ENCODE data around the gene CD53. TPM values are rescaled to one million over a fixed set of nuclear protein-coding genes. Genes with fewer than 3 reads are reported as not detected.

Gene CD53
- total RNA-seq, 4 donors from 2014 or later: 2.2 to 7.5 (median 6.0) TPM

DNA sequence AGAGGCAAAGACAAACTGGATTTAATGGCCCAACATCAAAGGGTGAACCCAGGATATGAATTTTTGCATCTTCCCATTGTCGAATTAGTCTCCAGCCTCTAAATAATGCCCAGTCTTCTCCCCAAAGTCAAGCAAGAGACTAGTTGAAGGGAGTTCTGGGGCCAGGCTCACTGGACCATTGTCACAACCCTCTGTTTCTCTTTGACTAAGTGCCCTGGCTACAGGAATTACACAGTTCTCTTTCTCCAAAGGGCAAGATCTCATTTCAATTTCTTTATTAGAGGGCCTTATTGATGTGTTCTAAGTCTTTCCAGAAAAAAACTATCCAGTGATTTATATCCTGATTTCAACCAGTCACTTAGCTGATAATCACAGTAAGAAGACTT is 26.5 kb downstream of the CD53 start:
- intact Hi-C loops (cut with DNase I; ENCODE audit: low total_unique reads): no loop called here
- H3K36me3 ChIP-seq: no peaks in the 10 kb centered on the region
- in situ Hi-C loops (cut with MboI; ENCODE audit: low sequenced_read_pairs in 4 of 4): no loop called here

DNA sequence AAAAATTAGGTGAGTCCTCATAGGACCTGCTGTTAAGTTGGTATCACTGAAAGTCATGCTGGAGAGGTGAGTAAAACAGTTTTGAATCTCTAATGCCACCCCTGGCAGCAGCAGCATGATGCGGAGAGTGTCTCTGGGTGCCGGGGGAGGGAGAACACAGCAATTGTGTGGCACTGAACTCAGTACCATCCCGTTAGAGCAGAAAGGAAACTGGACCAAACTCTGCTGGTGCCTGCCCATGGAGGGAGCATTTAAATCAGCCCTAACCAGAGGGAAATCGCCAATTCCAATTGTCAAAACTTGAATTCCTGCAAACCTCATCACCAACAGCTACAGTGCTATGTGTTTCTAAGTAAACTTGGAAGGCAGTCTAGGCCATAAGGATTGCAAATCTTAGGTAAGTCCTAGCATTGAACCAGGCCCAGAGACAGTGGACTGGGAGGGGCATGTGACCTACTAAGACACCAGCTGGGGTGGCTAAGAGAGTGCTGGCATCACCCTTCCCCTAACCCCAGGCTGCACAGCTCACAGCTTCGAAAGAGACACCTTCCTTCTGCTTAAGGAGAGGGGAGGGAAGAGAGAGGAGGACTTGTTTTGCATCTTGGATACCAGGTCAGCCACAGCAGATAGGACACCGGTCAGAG is 30.0 kb downstream of the CD53 start:
- Histone ChIP-seq H3K4me3 (no peak overlapping the region), H3K27me3 (no peaks in the 10 kb centered on the region), H3K36me3 (no peaks in the 10 kb centered on the region), H3K9me3 (no peaks in the 10 kb centered on the region), H3K4me1 (no peaks in the 10 kb centered on the region), H3K27ac (no peak overlapping the region)
- intact Hi-C loops (cut with DNase I; ENCODE audit: low total_unique reads): no loop called here
- TF ChIP-seq, protein P1, sequence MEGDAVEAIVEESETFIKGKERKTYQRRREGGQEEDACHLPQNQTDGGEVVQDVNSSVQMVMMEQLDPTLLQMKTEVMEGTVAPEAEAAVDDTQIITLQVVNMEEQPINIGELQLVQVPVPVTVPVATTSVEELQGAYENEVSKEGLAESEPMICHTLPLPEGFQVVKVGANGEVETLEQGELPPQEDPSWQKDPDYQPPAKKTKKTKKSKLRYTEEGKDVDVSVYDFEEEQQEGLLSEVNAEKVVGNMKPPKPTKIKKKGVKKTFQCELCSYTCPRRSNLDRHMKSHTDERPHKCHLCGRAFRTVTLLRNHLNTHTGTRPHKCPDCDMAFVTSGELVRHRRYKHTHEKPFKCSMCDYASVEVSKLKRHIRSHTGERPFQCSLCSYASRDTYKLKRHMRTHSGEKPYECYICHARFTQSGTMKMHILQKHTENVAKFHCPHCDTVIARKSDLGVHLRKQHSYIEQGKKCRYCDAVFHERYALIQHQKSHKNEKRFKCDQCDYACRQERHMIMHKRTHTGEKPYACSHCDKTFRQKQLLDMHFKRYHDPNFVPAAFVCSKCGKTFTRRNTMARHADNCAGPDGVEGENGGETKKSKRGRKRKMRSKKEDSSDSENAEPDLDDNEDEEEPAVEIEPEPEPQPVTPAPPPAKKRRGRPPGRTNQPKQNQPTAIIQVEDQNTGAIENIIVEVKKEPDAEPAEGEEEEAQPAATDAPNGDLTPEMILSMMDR (IDR thresholded peaks at IDR 0.05 in 4 of 5, conservative IDR thresholded peaks at IDR 0.05 in 1 of 5): no peak
- TF ChIP-seq POLR2A (IDR thresholded peaks at IDR 0.05): no peak
- DNase-seq (no peak), ATAC-seq (no peak)
- in situ Hi-C loops (cut with MboI; ENCODE audit: low sequenced_read_pairs in 4 of 4): no loop called here

More for the DNA sequence above, 26.5 kb downstream of the CD53 start:
- Histone ChIP-seq H3K4me1 (no peaks in the 10 kb centered on the region), H3K27me3 (no peaks in the 10 kb centered on the region), H3K4me3 (no peak overlapping the region), H3K9me3 (no peaks in the 10 kb centered on the region), H3K27ac (no peak overlapping the region)
- TF ChIP-seq, protein P1 (IDR thresholded peaks at IDR 0.05 in 4 of 5, conservative IDR thresholded peaks at IDR 0.05 in 1 of 5): no peak
- no peak for TF ChIP-seq POLR2A (IDR thresholded peaks at IDR 0.05)
- ATAC-seq (no peak), DNase-seq (no peak)

DNA sequence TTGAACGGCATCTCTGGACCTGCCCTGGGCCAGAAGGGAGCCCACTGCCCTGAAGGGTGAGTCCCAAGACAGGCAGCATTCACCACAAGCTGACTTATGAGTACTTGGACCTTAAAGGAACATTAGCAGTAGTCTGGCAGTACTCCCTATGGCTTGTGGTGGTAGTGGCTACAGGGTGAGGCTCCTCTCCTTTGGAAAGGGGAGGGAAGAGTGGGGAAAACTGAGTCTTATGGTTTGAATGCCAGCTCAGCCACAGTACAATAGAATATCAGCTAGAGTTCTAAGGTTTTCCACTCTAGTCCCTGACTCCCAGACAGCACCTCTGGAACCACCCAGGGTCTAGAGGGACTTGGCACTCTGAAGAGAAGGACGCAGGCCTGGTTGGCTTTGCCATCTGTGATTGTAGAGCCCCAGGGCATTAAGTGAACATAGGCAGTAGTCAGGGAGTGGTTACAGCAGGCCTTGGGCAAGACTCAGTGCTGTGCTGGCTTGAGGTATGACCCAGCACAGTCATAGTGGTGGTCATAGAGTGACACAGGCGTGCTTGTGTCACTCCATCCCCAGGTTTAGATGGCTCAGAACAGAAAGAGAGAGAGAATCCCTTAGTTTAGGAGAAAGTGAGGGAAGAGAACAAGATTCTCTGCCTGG is 31.0 kb downstream of the CD53 start:
- Histone ChIP-seq H3K27me3 (no peaks in the 10 kb centered on the region), H3K9me3 (no peaks in the 10 kb centered on the region), H3K4me1 (no peaks in the 10 kb centered on the region), H3K4me3 (no peak overlapping the region), H3K27ac (no peak overlapping the region), H3K36me3 (no peaks in the 10 kb centered on the region)
- ATAC-seq (no peak), DNase-seq (no peak)
- intact Hi-C loops (cut with DNase I; ENCODE audit: low total_unique reads): no loop called here
- in situ Hi-C loops (cut with MboI; ENCODE audit: low sequenced_read_pairs in 4 of 4): no loop called here
- no peak for TF ChIP-seq POLR2A (IDR thresholded peaks at IDR 0.05)
- TF ChIP-seq, protein P1 (IDR thresholded peaks at IDR 0.05 in 4 of 5, conservative IDR thresholded peaks at IDR 0.05 in 1 of 5): no peak

DNA sequence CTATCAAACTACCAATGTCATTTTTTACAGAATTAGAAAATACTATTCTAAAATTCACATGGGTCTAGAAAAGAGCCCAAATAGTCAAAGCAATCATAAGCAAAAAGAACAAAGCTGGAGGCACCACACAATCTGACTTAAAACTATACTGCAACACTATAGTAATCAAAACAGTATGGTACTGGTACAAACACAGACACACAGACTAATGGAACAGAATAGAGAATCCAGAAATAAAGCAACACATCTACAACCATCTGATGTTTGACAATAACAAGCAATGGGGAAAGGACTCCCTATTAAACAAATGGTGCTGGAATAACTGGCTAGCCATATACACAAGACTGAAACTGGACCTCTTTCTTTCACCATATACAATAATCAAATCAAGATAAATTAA is 39.8 kb downstream of the CD53 start:
- ATAC-seq (no peak), DNase-seq (no peak)
- H3K4me3 ChIP-seq: no peak overlapping the region
- H3K36me3 ChIP-seq: no peaks in the 10 kb centered on the region
- intact Hi-C loops (cut with DNase I; ENCODE audit: low total_unique reads): no loop called here
- H3K9me3 ChIP-seq: no peaks in the 10 kb centered on the region
- in situ Hi-C loops (cut with MboI; ENCODE audit: low sequenced_read_pairs in 4 of 4): no loop called here
- no peak overlapping the region for H3K27ac ChIP-seq
- no peaks in the 10 kb centered on the region for H3K27me3 ChIP-seq
- TF ChIP-seq, protein P1 (IDR thresholded peaks at IDR 0.05 in 4 of 5, conservative IDR thresholded peaks at IDR 0.05 in 1 of 5): no peak
- no peak for TF ChIP-seq POLR2A (IDR thresholded peaks at IDR 0.05)
- H3K4me1 ChIP-seq: no peaks in the 10 kb centered on the region

Data from gastrocnemius medialis (tissue), 4 donors.